ENCODE data around the gene NDUFS4.
"Not testable (repeated sequence)": the region's sequence is repeated elsewhere in the genome, so short reads cannot be mapped to it uniquely, and the experiment has no call there.

Gene NDUFS4

GRCh38 chr5:53542926-53543325 is 17.5 kb upstream of the NDUFS4 start:
- DNase-seq (ENCODE audit: low read depth): no peak
- H3K4me3 ChIP-seq (ENCODE audit: low read length): no peak overlapping the region
- no peak for TF ChIP-seq CTCF (IDR thresholded peaks at IDR 0.05; ENCODE audit: insufficient read depth, low read depth, low read length, missing control alignments)

GRCh38 chr5:53543401-53543800 is 17.0 kb upstream of the NDUFS4 start:
- TF ChIP-seq CTCF (IDR thresholded peaks at IDR 0.05; ENCODE audit: insufficient read depth, low read depth, low read length, missing control alignments): no peak
- DNase-seq (ENCODE audit: low read depth): no peak
- H3K4me3 ChIP-seq (ENCODE audit: low read length): no peak overlapping the region

DNA sequence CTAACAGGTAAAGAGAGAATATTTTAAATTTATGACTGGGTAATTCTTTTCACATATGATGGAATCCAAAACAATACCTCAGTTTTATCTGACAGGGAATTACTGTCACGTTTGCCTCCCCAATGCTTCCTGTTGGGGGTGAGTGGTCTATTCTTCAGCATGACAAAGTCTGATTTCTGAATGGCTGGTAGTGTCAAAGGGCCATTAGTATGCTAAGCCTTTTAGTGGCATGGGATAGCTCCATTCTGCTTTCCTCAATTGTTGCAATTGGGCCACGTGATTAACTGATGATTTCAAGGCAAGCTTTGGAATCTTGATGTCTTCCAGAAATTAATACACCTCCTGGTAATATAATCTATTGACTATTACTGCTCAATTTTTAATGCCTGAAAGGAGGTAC is 14.7 kb upstream of the NDUFS4 start:
- no peak overlapping the region for H3K4me3 ChIP-seq (ENCODE audit: low read length)
- no peak for TF ChIP-seq CTCF (IDR thresholded peaks at IDR 0.05; ENCODE audit: insufficient read depth, low read depth, low read length, missing control alignments)
- DNase-seq (ENCODE audit: low read depth): no peak

DNA sequence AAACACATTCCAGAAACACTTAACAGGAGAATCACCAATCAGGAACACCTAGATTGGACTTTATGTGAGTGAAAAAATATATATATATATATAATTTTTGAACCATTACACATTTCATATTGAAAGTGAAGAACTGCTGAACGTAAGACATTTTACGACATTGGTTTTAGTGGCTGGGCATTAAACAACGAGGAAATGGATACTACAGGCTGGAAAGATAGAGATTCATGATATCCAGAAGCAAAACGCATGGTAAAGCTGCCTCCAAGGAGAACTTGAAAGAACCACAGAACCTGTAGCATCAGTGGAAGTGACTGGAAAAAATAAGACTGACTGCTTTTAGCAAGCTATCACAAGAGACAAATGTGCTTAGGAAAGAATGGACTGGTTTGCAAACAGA is 13.2 kb upstream of the NDUFS4 start:
- DNase-seq (ENCODE audit: low read depth): no peak
- H3K4me3 ChIP-seq (ENCODE audit: low read length): no peak overlapping the region
- no peak for TF ChIP-seq CTCF (IDR thresholded peaks at IDR 0.05; ENCODE audit: insufficient read depth, low read depth, low read length, missing control alignments)

GRCh38 chr5:53548501-53548900 is 11.9 kb upstream of the NDUFS4 start:
- DNase-seq (ENCODE audit: low read depth); H3K4me3 ChIP-seq (ENCODE audit: low read length): not testable (repeated sequence)

DNA sequence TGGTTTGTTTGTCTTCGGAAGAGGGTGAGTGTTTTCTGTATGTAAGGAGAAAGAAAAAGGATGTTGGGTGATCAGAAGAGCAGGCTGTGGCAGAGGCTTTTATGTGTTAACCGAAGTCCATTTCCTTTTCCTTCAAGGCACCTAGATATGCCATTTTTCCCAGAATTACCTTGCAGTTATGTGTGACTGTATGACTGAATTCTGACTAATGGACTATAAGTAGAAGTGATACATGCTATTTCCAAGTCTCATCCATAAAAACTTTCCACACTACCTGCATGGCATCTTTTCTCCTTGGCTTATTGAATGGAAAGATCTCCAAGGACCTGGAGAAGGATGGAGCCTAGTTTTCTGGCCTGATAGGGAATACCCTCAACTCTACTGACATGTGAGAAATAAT is 10.6 kb upstream of the NDUFS4 start:
- H3K4me3 ChIP-seq (ENCODE audit: low read length): no peak overlapping the region
- TF ChIP-seq CTCF (IDR thresholded peaks at IDR 0.05; ENCODE audit: insufficient read depth, low read depth, low read length, missing control alignments): no peak
- DNase-seq (ENCODE audit: low read depth): peak; percentile 43

DNA sequence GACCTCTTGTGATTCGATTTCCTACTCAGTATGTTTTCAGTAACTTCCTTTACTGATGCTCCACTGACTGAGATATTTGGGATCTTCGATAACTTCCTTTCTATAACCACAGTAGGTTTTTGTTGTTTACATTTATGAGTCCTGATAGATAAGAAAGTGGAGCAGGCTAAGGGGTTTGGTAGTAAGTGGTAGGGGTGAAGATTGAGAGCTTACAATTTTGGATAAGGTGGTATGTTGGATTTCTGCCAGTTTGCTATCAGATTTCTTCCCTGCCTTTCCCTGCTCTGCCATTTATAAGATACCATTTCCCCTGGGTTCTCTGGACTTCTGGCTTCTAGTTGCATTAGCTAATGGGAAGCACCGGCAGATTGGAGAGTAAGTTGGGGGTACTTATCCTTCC is 7.9 kb upstream of the NDUFS4 start:
- H3K4me3 ChIP-seq (ENCODE audit: low read length): no peak overlapping the region
- DNase-seq (ENCODE audit: low read depth): no peak
- TF ChIP-seq CTCF (IDR thresholded peaks at IDR 0.05; ENCODE audit: insufficient read depth, low read depth, low read length, missing control alignments): no peak

DNA sequence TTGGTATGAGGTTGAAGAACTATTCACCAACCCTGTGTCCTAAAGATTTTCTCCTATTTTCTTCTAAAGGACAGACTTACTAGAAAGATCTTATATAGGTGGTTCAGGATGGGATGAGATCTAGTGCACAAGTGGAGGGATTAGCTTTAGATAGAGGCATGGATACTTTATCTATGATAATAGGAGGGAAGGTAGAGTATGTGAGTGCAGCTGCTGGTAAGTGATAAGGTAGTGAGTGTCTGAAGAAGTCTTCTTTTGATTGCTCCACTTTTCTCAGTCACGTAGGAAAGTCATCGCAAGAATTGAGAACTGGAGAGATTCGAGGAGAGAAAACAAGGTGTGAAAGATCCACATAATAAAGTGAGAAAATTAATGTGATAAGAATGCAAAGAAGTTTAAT is 6.0 kb upstream of the NDUFS4 start:
- DNase-seq (ENCODE audit: low read depth): no peak
- TF ChIP-seq CTCF (IDR thresholded peaks at IDR 0.05; ENCODE audit: insufficient read depth, low read depth, low read length, missing control alignments): no peak
- H3K4me3 ChIP-seq (ENCODE audit: low read length): no peak overlapping the region

Measured in epithelial cell of esophagus (primary cell).